HFFc6 (cell line): ENCODE measurements around the gene GRM4. TPM values are rescaled to one million over a fixed set of nuclear protein-coding genes. Genes with fewer than 3 reads are reported as not detected.

ENCODE experiments used
- DNase-seq: peaks from one replicate; pipeline ENCODE4 v3.0.0-alpha.2; 2018
- H3K27ac Mint-ChIP-seq: 2 replicates; pipeline ENCODE4 v1.8.0; 2020; ENCODE audit warnings: mild to moderate bottlenecking, mixed read lengths
- H3K27me3 Mint-ChIP-seq: 2 replicates; pipeline ENCODE4 v1.8.0; 2021; ENCODE audit warnings: mild to moderate bottlenecking, moderate library complexity, mixed read lengths; ENCODE audit not compliant: insufficient read depth
- H3K36me3 Mint-ChIP-seq: 2 replicates; pipeline ENCODE4 v1.8.0; 2021; ENCODE audit warnings: low read depth, mixed read lengths
- H3K4me1 Mint-ChIP-seq: 2 replicates; pipeline ENCODE4 v1.8.0; 2020; ENCODE audit warnings: low read depth, mixed read lengths
- H3K4me3 Mint-ChIP-seq: 2 replicates; pipeline ENCODE4 v1.8.0; 2020; ENCODE audit warnings: mild to moderate bottlenecking, moderate library complexity, mixed read lengths
- H3K9me3 Mint-ChIP-seq: 2 replicates; pipeline ENCODE4 v1.8.0; 2020; ENCODE audit warnings: mild to moderate bottlenecking, mixed read lengths
- total RNA-seq, 6 experiments: library from RNA; stranded (reverse); fragmentation: NEBNext Ultra II Directional; extraction: Animal tissue kit (Norgen Biotek cat#: 25700); gene quantifications; 2 replicates in 1 of 6; 3 replicates in 5 of 6; pipeline ENCODE4 v1.2.3, GENCODE V29; 2021
- TF ChIP-seq, protein P1 (sequence below): fragments of 200-600 bp; sonication (generic); IDR thresholded peaks from 2 replicates; pipeline ENCODE4 v1.5.0; 2021; ENCODE audit warnings: antibody characterized with exemption, mild to moderate bottlenecking

GRM4 gene
- total RNA-seq, 6 experiments from 2014 or later = 0.12 to 0.14 TPM; not detected in 4

DNA sequence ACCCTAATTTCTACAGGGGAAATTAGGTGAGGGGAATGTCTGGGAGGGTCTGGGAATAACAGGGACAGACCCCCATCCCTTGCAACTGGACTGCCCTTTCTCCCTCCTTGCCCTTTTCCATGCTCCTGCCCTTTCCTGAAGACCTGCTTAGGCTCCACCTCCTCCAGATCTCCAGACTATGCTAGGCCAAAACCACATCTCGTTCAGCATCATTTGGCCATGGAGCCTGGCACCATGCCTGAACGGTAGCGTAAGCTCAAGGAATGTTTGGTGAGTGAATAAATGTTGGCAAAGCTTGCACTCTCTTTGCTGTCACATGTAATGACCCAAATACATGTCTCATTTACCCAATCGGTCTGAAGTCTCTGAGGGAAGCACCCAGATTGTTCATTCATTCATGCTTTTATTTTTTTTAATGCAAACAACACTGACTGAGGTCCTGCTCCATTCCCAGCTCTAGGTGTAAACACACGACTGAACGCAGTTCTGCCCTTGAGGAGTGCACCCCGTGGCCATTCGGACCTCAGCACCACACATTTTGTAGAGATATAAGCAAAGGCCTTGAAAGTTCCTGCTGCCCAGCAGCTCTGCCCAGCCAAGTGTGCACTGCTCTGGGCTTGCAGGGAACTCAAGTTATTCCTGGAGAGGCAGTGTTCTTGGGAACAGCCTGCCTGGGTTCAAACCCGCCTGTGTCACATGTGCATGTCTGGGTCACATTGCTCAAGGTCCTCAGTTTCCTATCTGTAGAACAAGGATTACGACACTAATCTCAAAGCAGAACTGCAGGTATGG, 1.1 kb upstream of the GRM4 start:
- H3K4me1 Mint-ChIP-seq = no peaks in the 10 kb centered on the region

DNA sequence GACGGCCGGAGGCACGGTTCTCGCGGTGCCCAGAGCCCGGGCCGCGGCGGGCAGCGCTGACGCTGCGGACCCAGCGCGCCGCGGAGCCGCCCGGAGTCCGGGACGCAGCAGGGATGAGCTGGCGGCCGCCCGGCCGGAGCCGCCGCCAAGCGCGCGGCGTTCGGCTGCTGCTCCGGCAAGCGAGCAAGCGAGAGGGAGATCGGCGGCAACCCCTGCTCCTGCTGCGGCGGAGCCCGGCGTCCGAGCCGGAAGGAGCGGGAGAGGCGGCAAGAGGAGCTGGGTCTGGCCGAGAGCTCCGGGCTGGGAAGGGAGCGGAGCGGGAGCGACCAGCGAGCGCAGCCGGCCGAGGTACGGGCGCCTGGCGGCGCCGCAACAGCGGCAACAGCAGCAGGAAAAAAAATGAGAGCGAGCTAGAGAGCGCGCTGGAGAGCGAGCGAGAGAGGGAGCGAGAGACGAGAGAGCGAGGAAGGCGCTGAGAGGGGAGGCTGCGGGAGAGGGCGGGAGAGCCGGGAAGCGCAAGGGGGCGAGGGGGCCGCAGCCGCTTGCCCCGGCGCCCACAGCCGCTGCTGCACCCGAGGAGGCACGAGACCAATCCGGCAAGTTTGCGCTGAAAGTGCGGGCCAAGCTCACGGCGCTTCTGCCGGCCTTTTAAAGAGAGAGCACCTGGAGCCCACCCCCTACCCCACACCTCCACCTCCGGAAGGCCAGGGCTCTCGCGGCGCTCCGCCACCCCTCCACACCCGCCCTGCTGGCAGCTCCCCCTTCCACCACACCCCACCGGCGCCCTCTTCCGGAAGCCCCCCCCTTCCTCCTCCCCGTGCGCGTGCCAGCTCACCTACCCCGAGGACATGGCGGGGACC, 496 bp downstream of the GRM4 start:
- DNase-seq = no peak
- H3K4me3 Mint-ChIP-seq = peak overlapping the region; percentile 54
- H3K4me1 Mint-ChIP-seq = no peaks in the 10 kb centered on the region
- H3K27me3 Mint-ChIP-seq = peaks cover 35% of the 10 kb centered on the region
- TF ChIP-seq, protein P1, sequence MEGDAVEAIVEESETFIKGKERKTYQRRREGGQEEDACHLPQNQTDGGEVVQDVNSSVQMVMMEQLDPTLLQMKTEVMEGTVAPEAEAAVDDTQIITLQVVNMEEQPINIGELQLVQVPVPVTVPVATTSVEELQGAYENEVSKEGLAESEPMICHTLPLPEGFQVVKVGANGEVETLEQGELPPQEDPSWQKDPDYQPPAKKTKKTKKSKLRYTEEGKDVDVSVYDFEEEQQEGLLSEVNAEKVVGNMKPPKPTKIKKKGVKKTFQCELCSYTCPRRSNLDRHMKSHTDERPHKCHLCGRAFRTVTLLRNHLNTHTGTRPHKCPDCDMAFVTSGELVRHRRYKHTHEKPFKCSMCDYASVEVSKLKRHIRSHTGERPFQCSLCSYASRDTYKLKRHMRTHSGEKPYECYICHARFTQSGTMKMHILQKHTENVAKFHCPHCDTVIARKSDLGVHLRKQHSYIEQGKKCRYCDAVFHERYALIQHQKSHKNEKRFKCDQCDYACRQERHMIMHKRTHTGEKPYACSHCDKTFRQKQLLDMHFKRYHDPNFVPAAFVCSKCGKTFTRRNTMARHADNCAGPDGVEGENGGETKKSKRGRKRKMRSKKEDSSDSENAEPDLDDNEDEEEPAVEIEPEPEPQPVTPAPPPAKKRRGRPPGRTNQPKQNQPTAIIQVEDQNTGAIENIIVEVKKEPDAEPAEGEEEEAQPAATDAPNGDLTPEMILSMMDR = no peak; the same call in 1 of the 2 replicates
- H3K9me3 Mint-ChIP-seq = no peaks in the 10 kb centered on the region
- no peaks in the 10 kb centered on the region for H3K36me3 Mint-ChIP-seq
- no peak overlapping the region for H3K27ac Mint-ChIP-seq

More for the DNA sequence above, 1.1 kb upstream of the GRM4 start:
- Mint-ChIP-seq H3K27me3 (peaks cover 24% of the 10 kb centered on the region), H3K36me3 (no peaks in the 10 kb centered on the region), H3K9me3 (no peaks in the 10 kb centered on the region), H3K27ac (no peak overlapping the region), H3K4me3 (no peak overlapping the region)
- peak; percentile 76 for DNase-seq
- TF ChIP-seq, protein P1 = no peak

DNA sequence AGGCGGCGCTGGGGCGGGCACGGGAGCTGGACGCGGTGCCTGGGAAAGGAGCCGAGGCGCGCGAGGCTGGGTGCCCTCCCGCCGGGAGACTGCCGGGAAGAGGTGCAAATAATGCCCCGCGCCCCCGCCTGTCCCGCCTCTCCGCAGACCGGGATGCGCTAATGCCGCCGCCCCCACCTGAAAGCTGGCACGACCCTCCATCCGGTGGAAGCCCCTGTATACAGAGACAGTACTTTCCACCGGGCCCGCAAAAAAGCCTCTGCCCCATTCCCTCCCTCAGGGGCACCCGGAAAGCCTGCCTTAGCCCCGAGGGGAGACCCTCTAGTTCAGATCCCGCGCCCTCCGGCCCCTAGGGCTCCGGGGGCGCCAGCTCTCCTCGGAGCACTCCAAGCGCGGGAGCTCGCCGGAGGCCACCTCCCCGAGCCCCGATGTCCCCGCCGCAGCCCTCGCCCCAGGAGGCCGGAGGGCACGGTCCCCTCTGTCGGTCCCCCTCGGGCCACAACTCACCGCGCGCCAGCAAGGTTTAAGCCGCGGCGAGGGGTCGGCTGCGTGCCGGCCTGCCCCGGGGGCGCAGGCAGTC, 1.2 kb downstream of the GRM4 start:
- H3K9me3 Mint-ChIP-seq = no peaks in the 10 kb centered on the region
- H3K27me3 Mint-ChIP-seq = peaks cover 37% of the 10 kb centered on the region
- TF ChIP-seq, protein P1 = no peak
- H3K27ac Mint-ChIP-seq = no peak overlapping the region
- no peaks in the 10 kb centered on the region for H3K4me1 Mint-ChIP-seq
- no peak overlapping the region for H3K4me3 Mint-ChIP-seq
- DNase-seq = no peak
- no peaks in the 10 kb centered on the region for H3K36me3 Mint-ChIP-seq

DNA sequence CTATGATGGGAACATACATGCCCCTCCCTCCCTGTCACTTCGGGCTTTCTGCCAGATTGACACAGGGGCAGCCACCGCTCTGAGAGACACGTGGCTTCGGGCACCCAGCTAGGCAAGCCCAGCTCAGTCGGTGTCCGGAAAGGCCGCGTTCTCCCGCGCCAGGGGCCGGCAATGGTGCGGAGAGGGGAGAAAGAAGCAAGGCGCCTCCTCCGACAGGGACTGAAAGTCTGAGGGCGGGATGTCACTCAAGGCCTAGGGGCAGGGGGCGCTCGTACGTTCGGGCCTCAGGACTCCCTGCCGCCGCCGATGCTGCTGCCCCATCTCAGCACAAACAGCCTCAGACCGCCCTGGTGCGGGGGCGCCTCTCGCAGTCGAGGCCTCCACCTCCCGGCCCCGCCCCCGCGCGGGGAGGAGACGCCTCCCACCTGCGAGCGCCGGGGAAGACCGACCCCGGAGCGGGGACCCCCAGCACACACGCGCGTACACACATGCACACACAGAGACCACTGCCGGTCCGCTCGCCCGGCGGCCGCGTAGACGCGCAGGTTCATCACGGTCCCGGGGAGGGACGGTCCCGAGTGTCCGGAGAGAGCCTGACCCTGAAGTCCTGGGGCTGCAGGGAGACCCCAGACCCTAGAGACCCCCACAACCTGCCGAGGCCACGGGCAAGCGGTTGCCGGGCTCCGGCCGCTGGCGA, 1.9 kb downstream of the GRM4 start:
- TF ChIP-seq, protein P1 = peak; percentile 38
- no peak for DNase-seq
- no peaks in the 10 kb centered on the region for H3K36me3 Mint-ChIP-seq
- peaks cover 40% of the 10 kb centered on the region for H3K27me3 Mint-ChIP-seq
- H3K4me1 Mint-ChIP-seq = no peaks in the 10 kb centered on the region
- no peak overlapping the region for H3K4me3 Mint-ChIP-seq
- no peaks in the 10 kb centered on the region for H3K9me3 Mint-ChIP-seq
- no peak overlapping the region for H3K27ac Mint-ChIP-seq

DNA sequence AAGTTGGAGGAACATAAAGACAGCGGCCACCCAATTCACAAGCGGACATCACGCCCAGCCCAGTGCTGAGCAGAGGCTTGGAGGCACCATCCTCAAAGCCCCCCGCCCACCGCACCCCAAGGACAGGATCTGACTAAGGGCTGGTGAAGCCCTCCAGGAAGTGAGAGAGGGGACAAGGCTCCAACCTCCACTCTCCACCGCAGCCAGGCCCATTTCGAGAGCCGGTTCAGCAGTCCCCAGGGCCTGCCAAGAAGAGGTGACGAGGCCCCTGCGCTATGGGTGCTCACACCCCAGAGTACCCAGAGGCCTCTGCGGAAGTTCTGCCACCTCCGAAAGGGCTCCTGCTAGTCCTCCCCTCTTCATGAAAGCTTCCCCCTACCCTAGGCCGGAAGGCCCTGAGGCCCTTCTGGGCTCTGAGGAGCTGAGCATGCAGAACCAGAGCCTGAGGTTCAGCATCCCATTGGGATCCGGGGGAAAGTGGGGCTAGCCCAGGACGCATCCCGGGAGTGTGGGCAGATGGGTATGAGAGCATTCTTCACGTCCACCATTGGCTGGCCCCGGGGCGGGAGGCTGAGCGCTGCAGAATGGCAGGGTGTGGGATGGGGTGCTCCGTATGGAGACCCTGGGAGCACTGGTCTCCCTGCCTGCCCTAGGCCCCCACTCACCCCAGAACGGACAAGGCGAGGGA, 2.5 kb downstream of the GRM4 start:
- Mint-ChIP-seq H3K4me3 (no peak overlapping the region), H3K36me3 (no peaks in the 10 kb centered on the region), H3K27me3 (peaks cover 41% of the 10 kb centered on the region), H3K27ac (no peak overlapping the region), H3K9me3 (no peaks in the 10 kb centered on the region), H3K4me1 (no peaks in the 10 kb centered on the region)
- TF ChIP-seq, protein P1 = no peak
- DNase-seq = no peak
